Femur (tissue), 1 donor: Measurements from ENCODE around the gene CYP1A1.
A peak's percentile ranks its signal among the peaks of the same experiment; 100 is the strongest.
"Not testable (repeated sequence)": the region's sequence is repeated elsewhere in the genome, so short reads cannot be mapped to it uniquely, and the experiment has no call there.

Experiments
- DNase-seq: peaks from one replicate; pipeline ENCODE4 v3.0.0-alpha.2; 2017

Gene CYP1A1

GRCh38 chr15:74725225-74725774 lies at the start of gene CYP1A1:
TSS of gene CYP1A1 (minus strand) at chr15:74725528. CDS start at chr15:74723097, 2,431 bp downstream.
- no peak for DNase-seq

GRCh38 chr15:74773731-74774252 lies 48.5 kb upstream of the CYP1A1 start:
- DNase-seq = no peak

GRCh38 chr15:74773329-74773728 lies 48.0 kb upstream of the CYP1A1 start:
- DNase-seq = no peak

GRCh38 chr15:74770211-74770903 lies 45.0 kb upstream of the CYP1A1 start:
- DNase-seq = no peak

- DNase-seq = no peak
Observed at GRCh38 chr15:74769463-74770025, 44.2 kb upstream of the CYP1A1 start.

- peak; percentile 73 for DNase-seq
Observed at GRCh38 chr15:74768771-74769342, 43.5 kb upstream of the CYP1A1 start.

- DNase-seq = no peak
Observed at GRCh38 chr15:74768099-74768770, 42.9 kb upstream of the CYP1A1 start.

GRCh38 chr15:74767167-74768098 lies 42.1 kb upstream of the CYP1A1 start:
- DNase-seq = no peak

GRCh38 chr15:74763416-74763815 lies 38.1 kb upstream of the CYP1A1 start:
- DNase-seq = no peak

GRCh38 chr15:74762791-74763150 lies 37.4 kb upstream of the CYP1A1 start:
- peak; percentile 46 for DNase-seq

GRCh38 chr15:74758736-74759135 lies 33.4 kb upstream of the CYP1A1 start:
- no peak for DNase-seq

GRCh38 chr15:74754593-74755215 lies 29.4 kb upstream of the CYP1A1 start:
- DNase-seq = no peak

- no peak for DNase-seq
Observed at GRCh38 chr15:74752531-74752930, 27.2 kb upstream of the CYP1A1 start.

- DNase-seq = no peak
Observed at GRCh38 chr15:74752011-74752410, 26.7 kb upstream of the CYP1A1 start.

- DNase-seq = no peak
Observed at GRCh38 chr15:74750751-74751150, 25.4 kb upstream of the CYP1A1 start.

- DNase-seq = no peak
Observed at GRCh38 chr15:74749832-74750231, 24.5 kb upstream of the CYP1A1 start.

- DNase-seq = no peak
Observed at GRCh38 chr15:74748322-74748946, 23.1 kb upstream of the CYP1A1 start, which contains the start of gene CYP1A2. TSS of gene CYP1A2 (plus strand) at chr15:74748845. CDS start at chr15:74749739, 894 bp downstream.

- no peak for DNase-seq
Observed at GRCh38 chr15:74746389-74746788, 21.1 kb upstream of the CYP1A1 start.

GRCh38 chr15:74742422-74742821 lies 17.1 kb upstream of the CYP1A1 start:
- no peak for DNase-seq

GRCh38 chr15:74738239-74738638 lies 12.9 kb upstream of the CYP1A1 start:
- DNase-seq = not testable (repeated sequence)

GRCh38 chr15:74735305-74735704 lies 10.0 kb upstream of the CYP1A1 start:
- no peak for DNase-seq
